Lung (tissue), 12 donors: ENCODE results near the gene CASP1. TPM values are rescaled to one million over a fixed set of nuclear protein-coding genes. Genes with fewer than 3 reads are reported as not detected.

Source experiments
- ATAC-seq: fragments of 200-7000 bp; cut with Tn5 transposase; one replicate; pipeline ENCODE4 v1.9.1; 2020; ENCODE audit warnings: moderate number of reproducible peaks; ENCODE audit not compliant: insufficient read depth, low FRiP score
- DNase-seq, 3 donors: peaks; one replicate each; pipeline ENCODE4 v3.0.0-alpha.2; 2013 to 2017
- H3K27ac ChIP-seq, 2 donors: one replicate each; pipeline ENCODE4 v1.5.1; 2013; ENCODE audit warnings: mild to moderate bottlenecking in 2 of 2, moderate library complexity in 2 of 2, control low read depth in 1 of 2, inconsistent platforms in 1 of 2, low read depth in 1 of 2, low read length in 1 of 2
- H3K27me3 ChIP-seq, 3 donors: one replicate each; pipeline ENCODE4 v1.5.1; 2013; ENCODE audit warnings: low read length in 2 of 3; ENCODE audit not compliant: control insufficient read depth in 3 of 3, insufficient read depth in 3 of 3
- H3K36me3 ChIP-seq, 4 donors: one replicate each; pipeline ENCODE4 v1.5.1; 2013; ENCODE audit warnings: low read length in 4 of 4, mild to moderate bottlenecking in 1 of 4, moderate library complexity in 1 of 4; ENCODE audit not compliant: control insufficient read depth in 4 of 4, insufficient read depth in 4 of 4
- H3K4me1 ChIP-seq, 5 donors: one replicate each; pipeline ENCODE4 v1.5.1; 2013; ENCODE audit warnings: low read length in 5 of 5, mild to moderate bottlenecking in 2 of 5, moderate library complexity in 1 of 5; ENCODE audit not compliant: control insufficient read depth in 5 of 5, insufficient read depth in 5 of 5
- H3K4me3 ChIP-seq: one replicate; pipeline ENCODE4 v1.5.1; 2013; ENCODE audit warnings: mild to moderate bottlenecking, control low read depth, moderate library complexity
- H3K9ac ChIP-seq, 2 donors: one replicate each; pipeline ENCODE4 v1.5.1; 2013; ENCODE audit warnings: low read length in 2 of 2, control low read depth in 1 of 2; ENCODE audit not compliant: insufficient read depth in 1 of 2
- H3K9me3 ChIP-seq, 4 donors: one replicate each; pipeline ENCODE4 v1.5.1; 2013; ENCODE audit warnings: low read length in 3 of 4, mild to moderate bottlenecking in 1 of 4, moderate library complexity in 1 of 4; ENCODE audit not compliant: control insufficient read depth in 4 of 4, insufficient read depth in 3 of 4
- CTCF ChIP-seq: IDR thresholded peaks from 2 replicates; pipeline ENCODE4 v1.5.1; 2012; ENCODE audit warnings: mild to moderate bottlenecking; ENCODE audit errors: control extremely low read depth, extremely low read depth
- WGBS, 2 donors: extraction: QIAGEN DNeasy Blood & Tissue Kit; methylation state at CpG; one replicate each; pipeline ENCODE4 v1.1.7; 2013; 5-methylcytosine and 5-hydroxymethylcytosine counted together
- polyA plus RNA-seq, 2 donors: library from polyadenylated mRNA; stranded (reverse); fragments of 200-250 nt; gene quantifications; one replicate each; pipeline ENCODE4 v1.2.1, GENCODE V29; 2013
- total RNA-seq, 2 donors: library from RNA; depleted of rRNA in 1 of 2; stranded (reverse); fragments of >200 nt in 1 of 2; gene quantifications; one replicate each; pipeline ENCODE4 v1.2.1, GENCODE V29; 2014 to 2021
- donor health status: control.
- donor health status: control.
- donor health status: Bipolar disorder and iron deficiency.
- donor health status: healthy.
- donor health status: DM: yes; HTN: yes; CAD: no.

CASP1 gene
- total and polyA plus RNA-seq, 4 donors: 30.2 to 115 (median 44.6) TPM

- DNase-seq (no peak), ATAC-seq (no peak)
- Histone ChIP-seq H3K4me1 (no peaks in the 10 kb centered on the region), H3K27ac (no peak overlapping the region), H3K27me3 (no peaks in the 10 kb centered on the region), H3K9me3 (peaks cover 0 to 2% (median 0%) of the 10 kb centered on the region in 4 donors), H3K36me3 (no peaks in the 10 kb centered on the region), H3K4me3 (no peak overlapping the region), H3K9ac (no peak overlapping the region)
- 84% methylated on average over 1 of the region's 1 CpG for WGBS, 2 donors
- TF ChIP-seq CTCF: no peak
These were observed 42.2 kb downstream of the CASP1 start for GRCh38 chr11:104992781-104993180.

- H3K36me3 ChIP-seq: no peaks in the 10 kb centered on the region
- TF ChIP-seq CTCF: no peak
- H3K4me3 ChIP-seq: no peak overlapping the region
- no peak overlapping the region for H3K27ac ChIP-seq
- peaks cover 0 to 2% (median 0%) of the 10 kb centered on the region in 4 donors for H3K9me3 ChIP-seq
- ATAC-seq: no peak
- H3K4me1 ChIP-seq: no peaks in the 10 kb centered on the region
- no peaks in the 10 kb centered on the region for H3K27me3 ChIP-seq
- no peak overlapping the region for H3K9ac ChIP-seq
- no peak for DNase-seq
- WGBS, 2 donors: 95% methylated on average over 4 of the region's 4 CpGs
These were observed 43.0 kb downstream of the CASP1 start for GRCh38 chr11:104991994-104992393.

- no peaks in the 10 kb centered on the region for H3K27me3 ChIP-seq
- ATAC-seq: no peak
- DNase-seq: no peak
- no peaks in the 10 kb centered on the region for H3K36me3 ChIP-seq
- no peak overlapping the region for H3K4me3 ChIP-seq
- H3K9ac ChIP-seq: no peak overlapping the region
- no peaks in the 10 kb centered on the region for H3K9me3 ChIP-seq
- H3K4me1 ChIP-seq: no peaks in the 10 kb centered on the region
- TF ChIP-seq CTCF: no peak
- WGBS, 2 donors: 68 to 71% methylated on average over 3 of the region's 3 CpGs
- H3K27ac ChIP-seq: no peak overlapping the region
These were observed 50.1 kb downstream of the CASP1 start for GRCh38 chr11:104984808-104985207.

DNA sequence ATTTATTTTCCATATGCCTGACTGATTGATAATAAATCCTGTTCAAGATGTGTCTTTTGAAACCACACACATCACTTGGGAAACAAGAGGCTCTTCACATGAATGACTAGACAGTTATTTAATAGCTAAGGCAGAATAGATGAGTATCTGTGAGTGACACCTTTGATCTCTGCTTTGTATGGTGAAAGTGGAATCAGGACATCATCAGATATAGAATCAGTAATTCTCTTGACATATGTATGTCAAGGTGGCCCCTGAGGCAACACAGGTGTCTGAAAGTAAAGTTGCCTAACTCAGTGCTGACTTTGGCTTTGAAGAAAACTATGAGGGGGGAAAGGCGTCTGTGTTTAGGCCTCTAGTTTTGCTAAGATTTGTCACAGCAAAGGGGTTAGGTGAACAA is 55.1 kb downstream of the CASP1 start:
- Histone ChIP-seq H3K4me3 (no peak overlapping the region), H3K27me3 (no peaks in the 10 kb centered on the region), H3K27ac (no peak overlapping the region), H3K9ac (no peak overlapping the region), H3K9me3 (no peaks in the 10 kb centered on the region), H3K36me3 (no peaks in the 10 kb centered on the region), H3K4me1 (no peaks in the 10 kb centered on the region)
- no peak for TF ChIP-seq CTCF
- WGBS, 2 donors: 93 to 97% methylated on average over 1 of the region's 1 CpG
- no peak for ATAC-seq
- no peak for DNase-seq
